Activated CD4-positive, alpha-beta T cell treated with anti-CD3 and anti-CD28 coated beads, Interleukin-2, amount 50 U/mL, for 16 hours (primary cell): ENCODE results near the gene NEK1.
"Not testable (repeated sequence)": the region's sequence is repeated elsewhere in the genome, so short reads cannot be mapped to it uniquely, and the experiment has no call there.

Experiments
- DNase-seq: peaks from one replicate; pipeline ENCODE4 v3.0.0-alpha.2; 2020

NEK1 gene

DNA sequence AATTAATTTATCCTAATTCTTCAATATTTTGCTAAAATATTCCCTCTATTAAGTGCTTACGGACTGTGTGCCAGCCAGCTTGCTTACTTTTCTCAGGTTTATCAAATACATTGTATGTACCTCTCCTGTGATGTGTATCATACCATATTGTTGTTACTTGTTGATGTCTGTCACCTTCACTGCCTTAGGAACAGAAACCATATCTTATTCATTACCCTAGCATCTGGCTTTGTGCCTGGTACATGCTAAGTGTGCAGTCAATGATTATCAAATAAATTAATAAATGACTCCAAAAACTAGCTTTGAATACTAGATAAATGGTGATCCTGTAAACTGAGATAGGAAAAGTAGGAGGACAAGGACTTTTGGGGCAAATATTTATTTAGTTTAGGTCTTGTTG lies 14.9 kb upstream of the NEK1 start:
- no peak for DNase-seq

DNA sequence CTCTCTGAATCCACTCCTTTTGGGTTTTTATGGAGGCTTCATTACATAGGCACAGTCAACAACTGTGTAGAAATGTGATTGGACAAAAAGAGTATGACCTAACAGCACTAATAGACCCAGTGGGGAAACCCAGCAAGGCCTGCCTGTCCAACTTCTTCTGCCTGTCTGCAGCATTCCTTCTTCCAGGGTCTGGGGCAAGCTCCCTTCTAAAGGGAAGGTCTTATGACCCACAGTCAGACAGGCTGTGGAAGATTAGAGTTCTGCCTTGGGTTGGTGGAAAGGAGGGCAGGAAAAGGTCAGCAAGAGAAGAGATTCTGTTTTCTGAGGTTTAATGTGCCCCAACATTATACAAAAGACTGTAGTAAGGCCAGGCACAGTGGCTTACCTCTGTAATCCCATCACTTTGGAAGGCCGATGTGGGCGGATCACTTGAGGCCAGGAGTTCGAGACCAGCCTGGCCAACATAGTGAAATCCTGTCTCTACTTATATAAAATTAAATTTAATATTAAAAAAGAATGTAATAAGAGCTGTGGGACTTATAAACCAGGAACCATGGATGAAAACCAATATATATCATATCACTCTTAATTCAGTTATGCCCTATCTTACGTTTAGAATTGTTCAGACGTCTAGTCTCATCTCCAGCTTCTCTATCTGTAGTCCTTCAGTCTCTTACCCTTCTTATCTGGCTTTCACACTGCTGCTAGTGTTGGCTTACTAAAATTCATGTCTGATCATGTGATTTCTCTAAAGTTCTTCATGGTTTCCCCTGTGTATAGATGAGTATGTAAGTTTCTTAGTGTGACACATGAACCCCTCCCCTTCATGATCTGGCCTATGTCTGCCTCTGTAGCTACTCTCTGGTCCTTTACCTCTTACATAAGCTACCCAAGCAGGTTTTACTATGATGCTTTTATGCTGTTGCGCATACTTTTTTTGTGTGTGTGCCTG lies 14.2 kb upstream of the NEK1 start:
- no peak for DNase-seq

DNA sequence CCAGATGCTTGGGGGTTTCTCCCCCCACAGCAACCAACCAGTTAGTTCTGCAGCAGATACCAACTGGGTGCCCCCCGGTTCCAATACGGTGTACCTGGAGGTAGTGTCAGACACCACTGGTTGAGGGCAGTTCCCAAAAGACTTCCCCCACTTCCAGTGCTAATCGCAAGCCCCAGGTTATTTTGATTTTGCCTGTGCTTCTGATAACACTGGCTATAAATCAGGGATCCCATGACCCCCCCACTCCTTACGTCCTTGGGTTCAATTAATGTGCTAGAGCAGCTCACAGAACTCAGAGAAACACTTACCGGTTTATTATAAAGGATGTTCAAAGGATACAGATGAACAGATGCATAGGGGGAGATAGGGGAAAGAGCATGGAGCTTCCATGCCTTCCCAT lies 13.5 kb upstream of the NEK1 start:
- DNase-seq: no peak

GRCh38 chr4:169624012-169624411 lies 11.6 kb upstream of the NEK1 start:
- not testable (repeated sequence) for DNase-seq

DNA sequence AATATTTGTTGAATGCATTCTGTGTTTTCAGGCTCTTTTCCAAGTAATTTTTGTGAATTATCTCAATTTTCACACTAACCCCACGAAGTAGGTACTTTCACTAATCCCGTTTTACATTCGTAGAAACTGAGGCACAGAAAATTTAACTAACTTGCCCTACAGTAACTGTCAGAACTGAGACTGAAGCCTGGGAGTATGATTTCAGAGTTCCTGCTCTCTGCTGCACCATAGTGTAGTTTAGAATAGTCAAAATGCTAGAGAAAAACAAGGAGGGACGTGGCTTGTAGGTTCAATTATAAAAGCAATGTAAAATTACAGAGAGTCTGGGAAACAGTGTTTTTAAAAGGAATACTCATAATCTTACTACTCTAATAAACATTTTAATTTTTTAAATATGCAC lies 10.2 kb upstream of the NEK1 start:
- DNase-seq: no peak

GRCh38 chr4:169621731-169622492 lies 9.5 kb upstream of the NEK1 start:
- DNase-seq: peak; percentile 80

- DNase-seq: peak; percentile 24
Observed at GRCh38 chr4:169620880-169621248, 8.5 kb upstream of the NEK1 start.

DNA sequence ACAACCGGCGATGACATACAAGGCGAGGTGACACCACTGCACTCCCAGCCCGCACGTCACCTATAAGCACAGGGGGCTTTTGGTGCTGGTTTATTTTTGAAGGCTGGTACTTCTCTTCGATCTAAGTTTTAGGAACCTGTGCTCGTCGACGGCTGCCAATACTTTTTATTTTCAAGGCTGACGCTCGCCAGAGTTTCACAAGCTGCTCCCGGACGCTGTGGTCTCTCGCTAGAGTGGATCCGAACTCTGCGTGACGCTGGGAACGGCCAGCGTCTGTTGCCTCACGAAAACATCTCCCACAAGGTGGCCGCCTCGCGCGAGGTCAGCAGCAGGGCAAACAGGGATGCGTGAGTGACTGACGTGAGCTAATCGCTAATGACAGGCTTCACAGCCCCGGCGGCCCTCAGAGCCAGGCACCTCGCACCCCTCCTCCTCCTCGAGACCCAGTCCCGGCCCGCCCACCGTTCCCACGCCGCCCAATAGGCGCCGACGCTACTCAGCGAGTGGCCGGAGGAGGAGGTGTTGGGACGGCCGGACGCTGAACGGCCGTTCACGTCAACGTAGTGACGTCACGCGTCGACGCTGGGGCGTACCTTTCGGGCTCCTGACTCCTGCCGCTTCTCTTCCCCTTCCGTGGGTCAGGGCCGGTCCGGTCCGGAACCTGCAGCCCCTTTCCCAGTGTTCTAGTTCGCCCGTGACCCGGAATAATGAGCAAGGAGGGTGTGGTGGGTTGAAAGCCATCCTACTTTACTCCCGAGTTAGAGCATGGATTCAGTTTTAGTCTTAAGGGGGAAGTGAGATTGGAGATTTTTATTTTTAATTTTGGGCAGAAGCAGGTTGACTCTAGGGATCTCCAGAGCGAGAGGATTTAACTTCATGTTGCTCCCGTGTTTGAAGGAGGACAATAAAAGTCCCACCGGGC lies 7.8 kb upstream of the NEK1 start, which contains the start of gene CLCN3:
Gene CLCN3, plus strand, starts transcription at position 621 of the 922 bp plus-strand sequence. CDS start 15,351 bp downstream, outside the sequence.
- peak; percentile 97 for DNase-seq

DNA sequence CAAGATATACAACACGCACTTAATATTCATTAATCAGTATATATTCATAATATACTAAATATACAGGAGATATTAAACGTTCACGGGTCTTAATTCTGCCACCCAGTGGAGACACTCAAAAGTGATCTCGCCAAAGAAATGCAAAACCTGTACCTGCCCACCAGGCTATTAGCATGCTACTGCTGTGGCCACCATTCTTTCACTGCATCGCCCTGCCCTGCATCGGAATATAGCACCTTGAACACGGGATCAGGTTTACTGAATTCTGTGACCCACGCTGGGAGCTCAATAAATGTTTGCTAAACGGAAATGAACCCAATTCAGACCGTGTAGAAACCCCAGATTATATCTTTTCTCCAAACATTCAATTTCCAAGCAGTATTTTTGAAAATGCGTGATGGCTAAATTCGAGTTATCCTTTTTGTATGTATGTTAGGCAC lies 7.2 kb upstream of the NEK1 start:
- peak; percentile 65 for DNase-seq

DNA sequence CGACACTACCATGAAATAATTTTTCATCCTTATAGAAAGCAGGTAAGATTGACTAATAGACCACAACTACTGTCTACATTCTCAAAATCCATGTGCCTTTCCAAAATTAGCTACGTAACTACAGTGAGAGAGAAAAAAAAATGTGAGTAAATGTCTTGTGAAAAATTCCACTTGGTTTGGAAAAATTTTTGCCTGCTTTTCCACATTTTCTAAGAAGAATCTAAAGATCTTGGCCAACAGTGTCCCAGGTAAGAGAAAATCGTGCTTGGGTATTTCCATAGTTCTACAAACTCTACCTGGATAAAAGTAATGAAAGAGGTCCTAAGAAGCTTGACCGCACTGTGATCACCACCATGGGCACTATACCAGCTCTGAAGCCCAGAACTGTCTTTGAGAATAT lies 6.6 kb upstream of the NEK1 start:
- DNase-seq: no peak

DNA sequence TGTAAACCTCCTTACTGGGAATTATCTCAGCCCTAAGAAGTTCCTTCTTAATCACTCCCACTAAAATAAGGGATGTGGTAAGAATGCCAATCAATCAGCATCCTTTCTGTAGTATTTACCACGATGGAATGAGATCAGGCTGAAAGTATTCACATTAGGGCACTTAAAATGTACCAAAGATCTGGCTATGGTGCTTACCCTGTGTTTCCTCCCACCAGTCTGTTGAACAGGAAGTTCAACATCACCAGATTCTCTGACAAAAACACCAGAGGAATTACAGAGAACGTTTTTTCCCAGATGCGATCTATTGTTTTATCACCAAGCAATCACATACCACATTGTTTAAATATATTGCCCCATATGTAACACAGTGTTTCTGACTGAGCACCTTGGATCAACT lies 5.9 kb upstream of the NEK1 start:
- no peak for DNase-seq

- DNase-seq: no peak
Observed at GRCh38 chr4:169617306-169617705, 4.9 kb upstream of the NEK1 start.

- DNase-seq: no peak
Observed at GRCh38 chr4:169616846-169617245, 4.5 kb upstream of the NEK1 start.

- DNase-seq: peak; percentile 75
Observed at GRCh38 chr4:169615467-169616106, 3.2 kb upstream of the NEK1 start.

- peak; percentile 76 for DNase-seq
Observed at GRCh38 chr4:169612871-169613859, 782 bp upstream of the NEK1 start.

DNA sequence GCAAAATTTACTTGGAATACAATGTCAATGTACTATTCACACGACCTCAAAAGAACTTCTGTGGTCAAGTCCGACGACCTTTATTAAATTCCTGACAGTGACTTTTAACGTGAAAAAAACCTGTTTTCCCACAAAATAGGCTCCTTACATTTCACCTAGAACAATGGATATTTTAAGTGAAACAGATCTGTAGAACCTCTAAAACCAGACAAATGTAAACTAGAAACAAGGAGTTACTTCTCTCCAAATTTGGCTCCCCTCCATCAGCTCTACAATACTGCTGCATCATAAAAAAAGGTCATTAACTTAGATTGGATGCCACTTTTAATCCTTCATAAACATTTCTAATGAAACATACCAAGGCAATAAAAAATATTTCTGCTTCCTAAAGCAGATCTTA lies 1.2 kb downstream of the NEK1 start:
- no peak for DNase-seq

- DNase-seq: no peak
Observed at GRCh38 chr4:169604903-169605331, 7.5 kb downstream of the NEK1 start.

- DNase-seq: peak; percentile 61
Observed at GRCh38 chr4:169604131-169604900, 8.1 kb downstream of the NEK1 start.

DNA sequence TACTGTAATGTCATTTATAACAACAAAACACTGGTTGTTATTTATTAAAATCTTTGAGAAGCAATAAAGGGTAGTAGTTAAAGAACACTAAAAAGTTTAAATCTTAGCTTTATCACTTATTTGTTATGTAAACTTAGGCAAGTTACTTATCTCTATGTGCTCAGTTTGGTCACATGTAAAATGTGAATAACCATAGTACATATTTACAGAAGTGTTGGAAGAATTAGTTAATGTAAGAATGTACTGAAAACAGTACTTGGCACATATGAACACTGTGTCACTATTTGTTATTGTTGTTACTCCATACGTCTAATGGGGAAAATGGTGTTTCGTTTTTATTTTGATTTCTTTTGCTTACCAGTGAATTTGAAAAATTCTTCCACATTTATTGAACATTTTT lies 9.1 kb downstream of the NEK1 start:
- no peak for DNase-seq
